HG02885 (cell line): ENCODE measurements around the gene PRRT3.

Experiments
- ATAC-seq: cut with Tn5 transposase; IDR thresholded peaks from one replicate; pipeline ENCODE4 v1.9.1; 2021; ENCODE audit warnings: mild to moderate bottlenecking; ENCODE audit not compliant: unreplicated experiment, poor library complexity

The PRRT3 gene

GRCh38 chr3:9951962-9952805 lies at the start of gene PRRT3:
Gene PRRT3, minus strand, starts transcription at chr3:9952408. Its CDS starts 2,293 bp downstream, at chr3:9950115.
- ATAC-seq = peak; percentile 84

GRCh38 chr3:10000686-10001085 lies 48.5 kb upstream of the PRRT3 start:
- ATAC-seq = no peak

DNA sequence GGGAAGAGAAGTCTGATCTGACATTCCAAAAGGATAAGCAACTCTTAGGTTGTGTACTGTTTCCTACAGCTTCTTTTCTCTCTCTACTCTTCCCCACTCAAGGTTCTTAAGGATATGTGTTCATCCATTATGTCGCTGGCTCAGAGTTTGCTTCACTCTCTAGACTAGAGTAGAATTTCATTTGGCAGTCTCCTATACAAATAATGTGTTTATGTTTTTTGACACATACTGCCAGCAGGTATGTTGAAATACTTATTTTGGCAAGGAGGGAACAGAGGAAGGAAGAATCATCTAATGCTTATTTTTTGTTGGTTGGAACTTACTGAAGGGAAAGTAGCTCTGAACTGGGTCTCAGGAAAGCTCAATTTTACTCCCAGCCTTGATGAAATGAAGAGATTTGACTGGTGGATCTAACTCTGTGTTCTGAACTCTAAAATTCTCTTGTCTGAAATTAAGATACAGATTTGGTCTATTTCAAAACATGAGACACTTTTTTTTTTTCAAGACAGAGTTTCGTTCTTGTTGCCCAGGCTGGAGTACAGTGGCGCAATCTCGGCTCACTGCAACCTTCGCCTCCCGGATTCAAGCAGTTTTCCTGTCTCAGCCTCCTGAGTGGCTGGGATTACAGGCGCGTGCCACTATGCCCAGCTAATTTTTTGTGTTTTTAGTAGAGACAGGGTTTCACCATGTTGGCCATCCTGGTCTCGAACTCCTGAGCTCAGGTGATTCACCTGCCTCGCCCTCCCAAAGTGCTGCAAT lies 42.1 kb upstream of the PRRT3 start:
- ATAC-seq = no peak

DNA sequence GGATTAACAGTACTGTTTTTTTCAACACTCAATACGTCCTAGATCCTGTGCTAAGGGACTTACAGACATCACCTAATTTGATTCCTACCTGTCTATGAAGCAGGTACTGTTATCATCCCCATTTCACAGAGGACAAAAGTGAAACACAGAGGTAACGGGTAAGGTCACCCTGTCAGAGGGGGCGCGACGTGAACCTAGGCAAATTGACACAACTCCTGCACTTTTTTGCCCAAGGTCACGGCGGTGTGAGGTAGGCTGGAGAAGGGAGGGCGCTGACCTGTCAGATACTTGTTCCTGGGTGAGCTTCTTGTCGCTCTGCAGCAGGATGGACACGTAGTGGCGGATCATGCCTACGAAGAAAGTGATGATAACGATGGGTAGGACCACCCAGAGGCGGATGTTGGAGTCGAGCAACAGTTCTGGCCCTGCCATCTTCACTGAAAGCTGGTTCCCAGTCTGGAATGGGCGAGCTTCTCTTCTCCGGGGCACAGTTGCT lies 34.1 kb upstream of the PRRT3 start:
- ATAC-seq = peak; percentile 31

- no peak for ATAC-seq
These were observed 28.0 kb upstream of the PRRT3 start for GRCh38 chr3:9980251-9980650.

DNA sequence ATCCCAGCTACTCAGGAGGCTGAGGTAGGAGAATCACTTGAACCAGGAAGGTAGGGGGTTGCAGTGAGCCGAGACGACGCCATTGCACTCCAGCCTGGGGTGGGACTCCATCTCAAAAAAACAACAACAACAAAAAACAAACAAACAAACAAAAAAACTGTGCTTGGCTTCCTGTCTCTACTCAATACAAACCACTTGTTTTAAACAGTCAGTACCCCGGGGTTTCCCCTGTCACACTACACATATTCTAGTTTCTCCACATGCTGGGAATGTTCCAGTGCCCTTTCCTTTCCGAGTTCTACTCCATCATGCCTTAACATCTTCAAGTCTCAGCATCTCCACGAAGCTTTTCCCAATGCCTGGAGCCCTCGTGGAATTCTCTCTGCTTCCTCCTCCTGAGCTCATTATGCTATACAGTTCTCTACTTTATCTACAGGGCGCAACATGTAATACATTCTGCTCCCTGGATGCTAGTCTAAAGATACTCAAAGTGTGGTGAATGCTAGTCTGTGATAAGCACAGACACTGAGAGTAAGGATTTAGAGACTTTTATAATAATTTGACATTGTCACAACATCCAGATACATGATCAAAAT lies 26.6 kb upstream of the PRRT3 start:
- ATAC-seq = no peak

DNA sequence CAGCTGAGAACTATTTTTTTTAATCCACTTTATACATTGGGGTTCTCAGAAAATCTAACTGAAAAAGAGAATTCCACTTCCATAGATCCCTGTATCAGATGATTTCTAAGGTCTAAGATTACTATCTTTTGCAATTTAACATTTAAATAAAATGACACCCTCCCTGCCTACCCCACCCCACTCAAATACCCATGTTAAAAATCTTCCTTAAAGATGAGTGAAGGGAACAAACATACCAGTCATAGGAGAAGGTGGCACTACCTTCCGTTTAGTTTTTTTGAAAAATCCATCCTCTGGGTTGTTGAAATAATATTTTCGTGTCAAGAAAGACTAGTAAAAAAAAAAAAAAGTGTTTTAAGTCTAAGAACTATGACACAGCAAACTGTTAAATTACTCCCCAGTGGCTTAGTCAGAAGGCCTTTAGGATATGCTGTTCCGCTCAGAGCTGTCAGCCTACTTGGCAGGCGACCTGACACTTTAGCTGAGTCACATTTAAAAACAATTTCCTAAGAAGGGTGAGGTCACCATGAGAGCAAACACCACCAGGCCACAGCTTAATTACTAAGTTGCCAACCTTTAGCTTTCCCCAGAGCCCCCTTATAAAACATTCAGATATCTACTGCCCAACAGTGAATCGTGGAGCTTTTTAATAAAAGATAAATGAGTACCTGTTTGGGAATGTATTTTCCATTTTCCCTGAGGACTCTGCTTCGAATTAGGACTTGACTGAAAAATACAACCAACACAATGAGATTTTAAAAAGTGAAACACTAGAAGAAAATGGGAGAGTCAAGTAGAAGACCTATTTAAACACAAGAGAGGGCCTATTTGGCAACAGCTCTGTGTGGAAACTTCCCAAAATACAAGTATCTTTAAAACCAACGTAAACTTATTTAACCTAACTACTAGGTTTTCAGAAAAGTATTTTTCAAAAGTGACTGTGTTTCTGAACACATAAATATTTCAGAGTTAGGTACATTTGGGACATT lies 24.8 kb upstream of the PRRT3 start:
- no peak for ATAC-seq

DNA sequence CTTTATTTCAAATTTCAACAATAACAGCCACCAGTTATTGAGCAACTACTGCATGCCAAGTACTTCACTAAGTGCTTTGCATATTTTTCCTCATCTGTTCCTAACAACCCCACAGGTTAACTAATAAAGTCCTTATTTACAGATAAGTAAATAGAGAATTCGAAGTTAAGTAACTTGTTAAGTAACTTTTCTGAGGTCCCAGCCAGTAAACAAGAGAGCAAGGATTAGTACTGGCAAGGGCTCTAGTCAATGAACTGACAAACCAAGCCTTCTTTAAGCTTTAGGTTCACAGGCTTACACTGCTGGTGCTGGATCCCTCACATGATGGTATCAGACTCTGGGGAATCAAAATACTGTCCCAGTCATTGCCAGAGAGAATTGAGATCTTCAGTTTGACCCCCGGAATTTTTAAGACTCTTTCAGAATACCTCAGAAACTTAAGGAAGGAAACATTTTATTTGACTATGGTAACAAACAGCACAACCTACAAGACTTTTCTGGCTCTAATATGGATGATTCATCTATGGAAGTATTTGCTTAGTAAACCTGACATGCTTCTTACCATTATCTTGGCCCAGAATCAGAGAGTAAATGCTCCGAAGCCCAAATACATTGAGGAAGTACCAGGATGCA lies 17.9 kb upstream of the PRRT3 start:
- no peak for ATAC-seq

DNA sequence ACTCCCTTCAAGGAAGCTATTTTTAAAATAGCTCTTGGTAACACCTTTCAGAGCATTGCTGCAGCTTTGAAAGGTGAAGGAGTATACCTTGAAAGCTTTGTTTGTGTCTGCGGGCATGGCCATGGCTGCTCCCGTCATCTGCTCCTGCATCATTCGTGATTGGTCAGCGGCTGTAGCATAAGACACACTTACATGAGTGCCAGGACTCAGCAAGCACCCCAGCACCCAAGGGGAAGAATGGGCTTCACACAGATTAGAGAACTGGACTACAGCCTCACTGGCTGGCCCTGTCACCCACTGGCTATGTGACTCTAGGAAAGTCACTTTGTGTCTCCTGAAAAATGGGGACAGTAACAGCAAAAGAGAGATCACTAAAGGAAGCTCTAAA lies 17.4 kb upstream of the PRRT3 start:
- no peak for ATAC-seq

DNA sequence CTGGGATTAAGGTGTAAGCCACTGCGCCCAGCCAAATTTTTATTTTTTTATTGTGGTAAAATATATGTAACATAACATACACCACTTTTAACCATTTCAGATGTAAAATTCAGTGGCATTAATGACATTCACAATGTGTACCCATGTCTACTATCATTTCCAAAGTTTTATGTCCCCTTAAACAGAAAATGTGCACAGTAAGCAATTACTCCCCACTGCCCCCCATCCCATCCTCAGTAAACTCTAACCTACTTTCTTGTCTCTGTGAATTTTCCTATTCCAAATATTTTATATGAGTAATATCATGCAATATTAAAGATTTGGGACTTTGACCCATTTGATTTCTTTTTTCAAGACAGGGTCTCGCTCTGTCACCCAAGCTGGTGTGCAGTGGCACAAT lies 14.6 kb upstream of the PRRT3 start:
- no peak for ATAC-seq

- no peak for ATAC-seq
These were observed 13.1 kb upstream of the PRRT3 start for GRCh38 chr3:9965200-9965875.

DNA sequence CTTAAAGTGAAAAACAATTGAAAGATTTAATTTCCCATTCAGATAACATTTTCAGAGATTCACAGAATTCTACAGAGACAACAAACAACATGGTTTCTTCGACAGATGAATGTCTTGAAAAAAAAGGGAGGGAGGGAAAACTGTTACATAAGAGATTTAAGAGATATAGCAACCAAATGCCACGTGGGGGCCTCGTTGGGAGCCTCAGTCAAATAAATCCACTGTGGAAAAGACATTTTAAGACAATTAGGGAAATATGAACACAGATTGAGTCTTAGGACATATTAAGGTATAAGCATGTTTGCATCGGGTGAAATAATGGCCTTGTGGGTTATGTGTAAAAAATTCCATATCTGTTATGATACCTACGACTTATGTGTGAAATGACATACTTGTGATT lies 5.0 kb upstream of the PRRT3 start:
- no peak for ATAC-seq

GRCh38 chr3:9955611-9956352 lies 3.6 kb upstream of the PRRT3 start:
- ATAC-seq = no peak

DNA sequence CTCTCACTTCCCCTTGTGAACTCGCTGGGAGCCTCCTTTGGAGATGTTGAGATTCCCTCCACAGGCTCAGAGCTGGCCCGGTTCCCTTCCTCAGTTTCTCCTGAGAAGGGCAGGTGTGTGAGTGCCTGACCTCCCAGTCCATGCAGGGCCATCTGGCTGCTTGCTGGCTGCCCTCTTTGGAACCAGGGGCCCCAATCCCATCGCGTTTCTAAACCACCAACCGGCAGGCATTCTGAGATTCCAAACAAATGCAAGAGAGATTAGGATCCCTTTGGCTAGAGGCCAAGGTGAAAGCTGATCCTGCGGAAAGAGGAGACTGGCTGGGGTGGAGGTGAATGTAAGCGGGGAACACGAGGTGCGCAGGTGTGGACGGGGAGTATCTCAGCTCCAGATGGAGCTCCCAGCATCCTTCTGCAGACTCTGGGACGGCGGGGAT lies 2.9 kb upstream of the PRRT3 start:
- no peak for ATAC-seq

DNA sequence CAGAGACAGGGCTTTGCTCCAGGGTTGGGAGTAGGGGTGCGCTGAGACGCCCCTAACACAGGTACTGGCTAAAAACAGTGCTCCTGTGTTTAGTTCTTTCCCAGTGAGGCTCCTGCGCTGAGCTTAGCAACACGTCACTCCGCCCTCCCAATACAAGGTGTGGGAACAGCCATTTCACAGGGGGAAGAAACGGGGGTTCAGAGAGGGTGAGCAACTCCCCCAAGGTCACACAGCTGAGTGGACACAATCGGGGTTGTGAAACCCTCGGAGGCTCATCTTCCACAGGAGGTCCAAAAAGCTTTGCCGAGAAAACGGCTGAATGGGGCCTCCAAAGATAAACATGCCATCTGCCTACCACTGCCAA lies 628 bp downstream of the PRRT3 start:
- peak; percentile 15 for ATAC-seq

- ATAC-seq = peak; percentile 24
These were observed 1.1 kb downstream of the PRRT3 start for GRCh38 chr3:9951126-9951525.

GRCh38 chr3:9949626-9950025 lies 2.6 kb downstream of the PRRT3 start:
- no peak for ATAC-seq

GRCh38 chr3:9949115-9949514 lies 3.1 kb downstream of the PRRT3 start:
- no peak for ATAC-seq
